OCI-LY7 (cell line): ENCODE measurements around the gene KRTAP12-2. TPM values are rescaled to one million over a fixed set of nuclear protein-coding genes. Genes with fewer than 3 reads are reported as not detected.

Source experiments
- BruUV-seq: library from RNA; stranded (reverse); fragments of 400-500 nt; replicated peaks from 2 replicates; lab custom pipeline; 2021; lab: Mats Ljungman, UMichigan
- CTCF ChIA-PET: fragments of 300-600 bp; sonication (Branson Sonifier 250); formaldehyde crosslinking; loops from one replicate; lab custom pipeline; 2022; ENCODE audit warnings: antibody characterized with exemption; ENCODE audit not compliant: unreplicated experiment; lab: Charles Lee
- POLR2A ChIA-PET: fragments of 300-600 bp; sonication (Branson Sonifier 250); formaldehyde crosslinking; loops from one replicate; lab custom pipeline; 2022; ENCODE audit warnings: antibody characterized with exemption; lab: Charles Lee
- DNase-seq: peaks from one replicate; pipeline ENCODE4 v3.0.0-alpha.2; 2015; ENCODE audit warnings: low spot score
- H2AFZ ChIP-seq: fragments of 200-600 bp; sonication (generic), shearing (Covaris generic); 2 replicates; pipeline ENCODE4 v1.6.1; 2014; ENCODE audit warnings: mild to moderate bottlenecking, antibody characterized with exemption, low read length, moderate library complexity
- H3K27ac ChIP-seq: fragments of 200-600 bp; sonication (generic); 2 replicates; pipeline ENCODE4 v1.5.1; 2014; ENCODE audit warnings: mixed run types, low read depth, mild to moderate bottlenecking, moderate library complexity, low read length, inconsistent platforms; ENCODE audit not compliant: poor library complexity, severe bottlenecking
- H3K36me3 ChIP-seq: fragments of 200-600 bp; sonication (generic); 2 replicates; pipeline ENCODE4 v1.6.1; 2014; ENCODE audit warnings: mild to moderate bottlenecking, antibody characterized with exemption, low read length, moderate library complexity, mixed read lengths; ENCODE audit not compliant: insufficient read depth
- H3K4me1 ChIP-seq: fragments of 200-600 bp; sonication (generic); 2 replicates; pipeline ENCODE4 v1.5.1; 2014; ENCODE audit warnings: mild to moderate bottlenecking, low read length; ENCODE audit not compliant: insufficient read depth, poor library complexity, severe bottlenecking
- H3K4me2 ChIP-seq: fragments of 200-600 bp; sonication (generic); 2 replicates; pipeline ENCODE4 v1.6.1; 2014; ENCODE audit warnings: mild to moderate bottlenecking, low read length
- H3K4me3 ChIP-seq: fragments of 200-600 bp; sonication (generic); 2 replicates; pipeline ENCODE4 v1.5.1; 2014; ENCODE audit warnings: mild to moderate bottlenecking, low read depth, low read length; ENCODE audit not compliant: poor library complexity, severe bottlenecking
- H3K79me2 ChIP-seq: fragments of 200-600 bp; sonication (generic); 2 replicates; pipeline ENCODE4 v1.6.1; 2016; ENCODE audit warnings: low read depth, mild to moderate bottlenecking, low read length, moderate library complexity, mixed read lengths; ENCODE audit not compliant: insufficient read depth
- H3K9me2 ChIP-seq: fragments of 200-600 bp; sonication (generic); 2 replicates; pipeline ENCODE4 v1.6.1; 2016; ENCODE audit warnings: mild to moderate bottlenecking, low read length, mixed read lengths; ENCODE audit not compliant: insufficient read depth
- H3K9me3 ChIP-seq: fragments of 200-600 bp; sonication (generic); 2 replicates; pipeline ENCODE4 v1.6.1; 2014; ENCODE audit warnings: mild to moderate bottlenecking, mixed run types, low read length, mixed read lengths
- H4K20me1 ChIP-seq: fragments of 200-600 bp; sonication (generic); 2 replicates; pipeline ENCODE4 v1.6.1; 2014; ENCODE audit warnings: mild to moderate bottlenecking, antibody characterized with exemption, low read length, moderate library complexity, mixed read lengths; ENCODE audit not compliant: insufficient read depth
- EZH2phosphoT487 ChIP-seq: fragments of 200-600 bp; sonication (generic); IDR thresholded peaks from 2 replicates; pipeline ENCODE4 v1.6.1; 2018; ENCODE audit warnings: low read depth, borderline replicate concordance, mild to moderate bottlenecking, mixed run types, antibody characterized with exemption, low read length, moderate library complexity, mixed read lengths
- intact Hi-C: fragments of 100-400 bp; cut with micrococcal nuclease; formaldehyde crosslinking; loops from one replicate; pipeline ENCODE4 v1.10.0; 2022; ENCODE audit not compliant: unreplicated experiment
- total RNA-seq, 2 experiments: library from RNA; depleted of rRNA in 1 of 2; stranded (reverse); fragments of >200 nt in 1 of 2; shearing (Covaris generic) in 1 of 2; gene quantifications; 2 replicates each; pipeline ENCODE4 v1.2.3, GENCODE V29; 2014 to 2022
- TF ChIP-seq, protein P1 (sequence below): fragments of 200-600 bp; sonication (generic); conservative IDR thresholded peaks from 2 replicates; pipeline ENCODE4 v1.5.1; 2014; ENCODE audit warnings: mild to moderate bottlenecking, antibody characterized with exemption, low read length, moderate library complexity, mixed read lengths

Gene KRTAP12-2
- total RNA-seq, 2 experiments from 2014 or later: not detected

DNA sequence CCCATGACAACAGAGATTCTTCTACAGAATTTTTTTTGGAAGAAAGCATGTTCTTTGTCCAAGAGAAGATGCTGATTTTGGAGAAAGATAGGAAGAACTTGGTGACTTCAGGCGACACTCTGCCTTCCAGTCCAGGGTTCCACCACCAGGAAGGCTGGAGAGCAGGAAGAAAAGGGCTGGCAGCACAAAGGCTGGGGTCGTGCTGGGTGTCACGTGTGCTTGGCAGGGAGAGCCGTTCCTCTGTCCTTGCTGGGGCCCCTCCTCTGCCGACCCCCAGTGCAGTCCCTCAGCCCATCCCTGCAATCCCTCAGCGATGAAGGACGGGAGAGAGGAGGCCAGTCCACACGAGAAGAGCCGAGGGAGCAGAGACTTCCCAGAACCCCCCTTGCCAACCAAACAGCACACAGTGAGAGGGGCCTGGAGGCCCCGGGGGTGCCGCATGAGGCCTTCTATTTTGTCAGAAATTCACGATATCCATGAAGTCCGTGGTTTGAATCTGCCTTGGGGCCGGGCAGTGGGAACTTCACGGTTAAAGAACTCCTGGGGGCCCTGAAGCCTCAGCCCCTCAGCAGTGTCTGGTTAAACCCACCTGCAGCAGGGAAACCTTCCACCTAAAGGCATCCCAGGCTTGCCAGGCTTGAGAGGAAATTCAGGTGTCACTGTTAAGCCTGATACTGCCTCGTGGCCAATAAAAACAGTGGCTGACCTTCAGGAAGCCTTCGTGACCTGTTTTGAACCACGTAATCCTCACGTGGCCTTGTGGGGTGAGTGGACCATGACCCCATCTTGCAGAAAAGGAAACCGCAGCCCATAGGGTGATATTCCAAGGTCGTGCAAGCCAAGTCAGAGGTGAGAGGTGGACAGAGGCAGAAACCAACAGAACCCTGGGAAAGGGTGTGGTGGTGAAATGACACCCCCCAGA lies 33.6 kb upstream of the KRTAP12-2 start:
- no peak for TF ChIP-seq EZH2phosphoT487
- TF ChIP-seq, protein P1, sequence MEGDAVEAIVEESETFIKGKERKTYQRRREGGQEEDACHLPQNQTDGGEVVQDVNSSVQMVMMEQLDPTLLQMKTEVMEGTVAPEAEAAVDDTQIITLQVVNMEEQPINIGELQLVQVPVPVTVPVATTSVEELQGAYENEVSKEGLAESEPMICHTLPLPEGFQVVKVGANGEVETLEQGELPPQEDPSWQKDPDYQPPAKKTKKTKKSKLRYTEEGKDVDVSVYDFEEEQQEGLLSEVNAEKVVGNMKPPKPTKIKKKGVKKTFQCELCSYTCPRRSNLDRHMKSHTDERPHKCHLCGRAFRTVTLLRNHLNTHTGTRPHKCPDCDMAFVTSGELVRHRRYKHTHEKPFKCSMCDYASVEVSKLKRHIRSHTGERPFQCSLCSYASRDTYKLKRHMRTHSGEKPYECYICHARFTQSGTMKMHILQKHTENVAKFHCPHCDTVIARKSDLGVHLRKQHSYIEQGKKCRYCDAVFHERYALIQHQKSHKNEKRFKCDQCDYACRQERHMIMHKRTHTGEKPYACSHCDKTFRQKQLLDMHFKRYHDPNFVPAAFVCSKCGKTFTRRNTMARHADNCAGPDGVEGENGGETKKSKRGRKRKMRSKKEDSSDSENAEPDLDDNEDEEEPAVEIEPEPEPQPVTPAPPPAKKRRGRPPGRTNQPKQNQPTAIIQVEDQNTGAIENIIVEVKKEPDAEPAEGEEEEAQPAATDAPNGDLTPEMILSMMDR: no peak
- H3K27ac ChIP-seq: no peak overlapping the region
- intact Hi-C loops: no loop called here

DNA sequence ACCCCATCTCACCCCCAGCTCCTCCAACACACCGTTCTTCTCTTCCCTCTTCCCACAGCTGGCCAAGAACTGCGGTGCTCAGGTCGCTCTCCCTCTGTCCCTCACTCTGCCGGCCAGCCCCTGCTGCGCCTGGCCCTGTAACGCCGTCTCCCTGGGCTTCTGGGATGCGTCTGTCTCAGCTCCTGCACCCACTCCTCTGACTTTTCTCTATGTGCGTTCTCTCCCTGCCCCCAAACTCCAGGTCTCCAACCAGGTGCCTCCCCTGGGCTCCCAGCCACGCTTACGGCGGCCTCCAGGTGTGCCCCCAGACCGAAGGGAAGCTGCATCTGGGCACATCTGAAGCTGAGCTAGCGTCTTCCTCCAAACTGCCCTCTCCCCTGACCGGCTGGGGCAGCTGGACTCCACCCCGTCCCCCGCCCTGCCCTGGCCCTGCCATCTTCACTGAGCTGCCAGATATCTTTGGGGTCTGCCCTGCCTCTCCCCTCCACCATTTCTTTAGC lies 32.8 kb upstream of the KRTAP12-2 start:
- no peaks in the 10 kb centered on the region for H3K9me2 ChIP-seq
- no peak for DNase-seq
- no peak overlapping the region for H3K4me3 ChIP-seq
- no peak overlapping the region for H3K27ac ChIP-seq
- ChIA-PET POLR2A (interaction anchor here (0.5 to 0.6 kb wide), 2 partner anchors 241 to 942 kb away, joined by 3 to 9 read pairs; no protein-coding TSS in a partner anchor), CTCF (no interaction called here)
- TF ChIP-seq, protein P1: no peak
- no peak for TF ChIP-seq EZH2phosphoT487
- no peak overlapping the region for H3K4me2 ChIP-seq
- H3K36me3 ChIP-seq: no peaks in the 10 kb centered on the region
- intact Hi-C loops: no loop called here
- BruUV-seq: no TSS peak
- no peaks in the 10 kb centered on the region for H3K4me1 ChIP-seq
- H4K20me1 ChIP-seq: no peaks in the 10 kb centered on the region
- H3K79me2 ChIP-seq: no peaks in the 10 kb centered on the region
- no peaks in the 10 kb centered on the region for H3K9me3 ChIP-seq
- H2AFZ ChIP-seq: no peak overlapping the region

More for the DNA sequence above, 33.6 kb upstream of the KRTAP12-2 start:
- H4K20me1 ChIP-seq: no peaks in the 10 kb centered on the region
- no peaks in the 10 kb centered on the region for H3K79me2 ChIP-seq
- no TSS peak for BruUV-seq
- POLR2A ChIA-PET: no interaction called here
- no peaks in the 10 kb centered on the region for H3K9me3 ChIP-seq
- H3K9me2 ChIP-seq: no peaks in the 10 kb centered on the region
- no peak overlapping the region for H3K4me2 ChIP-seq
- no peak overlapping the region for H2AFZ ChIP-seq
- DNase-seq: no peak
- H3K4me3 ChIP-seq: no peak overlapping the region
- H3K4me1 ChIP-seq: no peaks in the 10 kb centered on the region
- H3K36me3 ChIP-seq: no peaks in the 10 kb centered on the region
- CTCF ChIA-PET: no interaction called here
